Measurements from ENCODE around the gene TBC1D25.

The TBC1D25 gene

DNA sequence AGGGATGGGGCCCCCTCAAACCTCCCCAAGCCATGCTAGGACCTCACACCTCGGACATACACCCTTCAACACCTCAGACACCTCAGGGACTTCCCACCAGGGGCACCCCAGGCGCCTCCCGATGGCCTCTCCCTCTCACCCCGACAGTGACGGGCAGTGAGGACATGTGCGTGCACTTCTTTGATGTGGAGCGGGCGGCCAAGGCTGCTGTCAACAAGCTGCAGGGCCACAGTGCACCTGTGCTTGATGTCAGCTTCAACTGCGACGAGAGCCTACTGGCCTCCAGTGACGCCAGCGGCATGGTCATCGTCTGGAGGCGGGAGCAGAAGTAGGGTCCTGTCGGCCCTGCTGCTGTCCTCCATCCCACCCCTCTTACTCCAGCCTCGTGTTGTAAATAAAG lies 65.2 kb downstream of the TBC1D25 start:
- Histone ChIP-seq H3K27ac (ENCODE audit: low read depth, low read length) (no peak overlapping the region), H3K36me3 (ENCODE audit: insufficient read depth, low read length) (peaks cover 17% of the 10 kb centered on the region), H3K9ac (ENCODE audit: low read depth, low read length) (no peak overlapping the region), H3K27me3 (ENCODE audit: insufficient read depth, low read length) (no peaks in the 10 kb centered on the region), H3K9me3 (ENCODE audit: insufficient read depth, low read depth, low read length) (no peaks in the 10 kb centered on the region), H3K4me3 (ENCODE audit: low read length) (no peak overlapping the region), H3K4me1 (ENCODE audit: insufficient read depth, low read length) (no peaks in the 10 kb centered on the region)
- WGBS = 93% methylated on average over 16 of the region's 16 CpGs

- no peak overlapping the region for H3K27ac ChIP-seq (ENCODE audit: low read depth, low read length)
- no peak overlapping the region for H3K4me3 ChIP-seq (ENCODE audit: low read length)
- WGBS = 76% methylated on average over 5 of the region's 6 CpGs
- H3K4me1 ChIP-seq (ENCODE audit: insufficient read depth, low read length) = no peaks in the 10 kb centered on the region
- H3K27me3 ChIP-seq (ENCODE audit: insufficient read depth, low read length) = no peaks in the 10 kb centered on the region
- peaks cover 13% of the 10 kb centered on the region for H3K36me3 ChIP-seq (ENCODE audit: insufficient read depth, low read length)
- H3K9me3 ChIP-seq (ENCODE audit: insufficient read depth, low read depth, low read length) = no peaks in the 10 kb centered on the region
- H3K9ac ChIP-seq (ENCODE audit: low read depth, low read length) = no peak overlapping the region
Observed at GRCh38 chrX:48606091-48606490, 66.6 kb downstream of the TBC1D25 start.

- WGBS = 85% methylated on average over 2 of the region's 2 CpGs
- no peak overlapping the region for H3K9ac ChIP-seq (ENCODE audit: low read depth, low read length)
- H3K27me3 ChIP-seq (ENCODE audit: insufficient read depth, low read length) = no peaks in the 10 kb centered on the region
- H3K36me3 ChIP-seq (ENCODE audit: insufficient read depth, low read length) = no peaks in the 10 kb centered on the region
- no peaks in the 10 kb centered on the region for H3K4me1 ChIP-seq (ENCODE audit: insufficient read depth, low read length)
- H3K4me3 ChIP-seq (ENCODE audit: low read length) = no peak overlapping the region
- H3K9me3 ChIP-seq (ENCODE audit: insufficient read depth, low read depth, low read length) = no peaks in the 10 kb centered on the region
- no peak overlapping the region for H3K27ac ChIP-seq (ENCODE audit: low read depth, low read length)
Observed at GRCh38 chrX:48611703-48612102, 72.2 kb downstream of the TBC1D25 start.
